OCI-LY3 (cell line): Measurements from ENCODE around the gene RTN4R.
"Not testable (repeated sequence)": the region's sequence is repeated elsewhere in the genome, so short reads cannot be mapped to it uniquely, and the experiment has no call there.

Experiments used
- EZH2phosphoT487 ChIP-seq: fragments of 200-600 bp; shearing (Covaris generic); IDR thresholded peaks from 2 replicates; pipeline ENCODE4 v1.6.1; 2018; ENCODE audit warnings: antibody characterized with exemption, mixed run types, low read depth
- TF ChIP-seq, protein P1 (sequence below): fragments of 200-600, 300-600 bp; sonication (generic); IDR thresholded peaks from 2 replicates; pipeline ENCODE4 v1.5.1; 2014; ENCODE audit warnings: antibody characterized with exemption, low read length, low read depth

DNA sequence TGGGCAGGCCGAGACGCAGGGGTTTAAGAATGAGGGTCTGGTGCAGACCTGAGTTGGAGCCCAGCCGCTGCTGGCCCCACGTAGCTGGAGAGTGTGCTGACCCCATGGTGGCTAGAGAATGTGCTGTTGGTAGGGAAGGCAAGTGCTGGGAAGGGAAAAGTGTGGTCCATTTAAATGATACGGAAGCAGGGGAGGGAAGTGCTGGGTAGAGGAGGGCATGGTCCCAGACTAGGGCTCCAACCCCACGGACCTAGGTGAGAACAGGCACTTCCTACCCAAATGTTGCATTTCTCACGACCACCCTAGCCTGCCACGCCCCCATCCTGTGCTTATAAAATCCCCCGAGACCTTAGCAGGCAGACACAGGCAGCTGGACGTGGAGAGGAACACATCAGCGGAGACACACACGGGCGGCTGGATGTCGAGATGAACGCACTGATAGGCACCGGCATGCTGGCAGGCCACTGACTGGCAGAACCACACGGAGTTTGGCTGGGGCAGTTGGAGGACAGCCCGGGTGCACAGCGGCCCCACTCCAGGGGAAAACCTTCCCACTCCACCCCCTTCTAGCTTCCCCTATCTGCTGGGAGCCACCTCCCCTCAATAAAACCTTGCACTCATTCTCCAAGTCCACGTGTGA, 18.8 kb upstream of the RTN4R start:
- TF ChIP-seq, protein P1, sequence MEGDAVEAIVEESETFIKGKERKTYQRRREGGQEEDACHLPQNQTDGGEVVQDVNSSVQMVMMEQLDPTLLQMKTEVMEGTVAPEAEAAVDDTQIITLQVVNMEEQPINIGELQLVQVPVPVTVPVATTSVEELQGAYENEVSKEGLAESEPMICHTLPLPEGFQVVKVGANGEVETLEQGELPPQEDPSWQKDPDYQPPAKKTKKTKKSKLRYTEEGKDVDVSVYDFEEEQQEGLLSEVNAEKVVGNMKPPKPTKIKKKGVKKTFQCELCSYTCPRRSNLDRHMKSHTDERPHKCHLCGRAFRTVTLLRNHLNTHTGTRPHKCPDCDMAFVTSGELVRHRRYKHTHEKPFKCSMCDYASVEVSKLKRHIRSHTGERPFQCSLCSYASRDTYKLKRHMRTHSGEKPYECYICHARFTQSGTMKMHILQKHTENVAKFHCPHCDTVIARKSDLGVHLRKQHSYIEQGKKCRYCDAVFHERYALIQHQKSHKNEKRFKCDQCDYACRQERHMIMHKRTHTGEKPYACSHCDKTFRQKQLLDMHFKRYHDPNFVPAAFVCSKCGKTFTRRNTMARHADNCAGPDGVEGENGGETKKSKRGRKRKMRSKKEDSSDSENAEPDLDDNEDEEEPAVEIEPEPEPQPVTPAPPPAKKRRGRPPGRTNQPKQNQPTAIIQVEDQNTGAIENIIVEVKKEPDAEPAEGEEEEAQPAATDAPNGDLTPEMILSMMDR: not testable (repeated sequence)
- TF ChIP-seq EZH2phosphoT487: not testable (repeated sequence)
